ENCODE measurements around the gene STX19.

STX19 gene

GRCh38 chr3:94036909-94037507 is 8.6 kb upstream of the STX19 start:
- TF ChIP-seq CTCF (IDR thresholded peaks at IDR 0.05): peak; percentile 44
- H3K79me2 ChIP-seq: no peaks in the 10 kb centered on the region
- H3K4me1 ChIP-seq: no peaks in the 10 kb centered on the region
- H3K27me3 ChIP-seq (ENCODE audit: control insufficient read depth, insufficient read depth, low read length): no peaks in the 10 kb centered on the region
- H3K27ac ChIP-seq: no peak overlapping the region
- H3K9ac ChIP-seq: no peak overlapping the region
- no peak overlapping the region for H3K4me3 ChIP-seq (ENCODE audit: low read depth, low read length)
- H3K4me2 ChIP-seq (ENCODE audit: low read length): no peak overlapping the region
- H3K36me3 ChIP-seq (ENCODE audit: control insufficient read depth, insufficient read depth, low read length): no peaks in the 10 kb centered on the region
- no peak overlapping the region for H2AFZ ChIP-seq
- H3K9me3 ChIP-seq (ENCODE audit: control insufficient read depth, low read length): no peaks in the 10 kb centered on the region

GRCh38 chr3:94026623-94027022 is 1.8 kb downstream of the STX19 start:
- no peak overlapping the region for H3K27ac ChIP-seq
- H3K4me1 ChIP-seq: no peaks in the 10 kb centered on the region
- no peak overlapping the region for H2AFZ ChIP-seq
- no peak overlapping the region for H3K4me2 ChIP-seq (ENCODE audit: low read length)
- H3K9ac ChIP-seq: no peak overlapping the region
- no peak for TF ChIP-seq CTCF (IDR thresholded peaks at IDR 0.05)
- no peaks in the 10 kb centered on the region for H3K9me3 ChIP-seq (ENCODE audit: control insufficient read depth, low read length)
- H3K4me3 ChIP-seq (ENCODE audit: low read depth, low read length): no peak overlapping the region
- no peaks in the 10 kb centered on the region for H3K36me3 ChIP-seq (ENCODE audit: control insufficient read depth, insufficient read depth, low read length)
- no peaks in the 10 kb centered on the region for H3K79me2 ChIP-seq
- H3K27me3 ChIP-seq (ENCODE audit: control insufficient read depth, insufficient read depth, low read length): no peaks in the 10 kb centered on the region

- Histone ChIP-seq H3K9ac (no peak overlapping the region), H3K36me3 (ENCODE audit: control insufficient read depth, insufficient read depth, low read length) (no peaks in the 10 kb centered on the region), H3K27me3 (ENCODE audit: control insufficient read depth, insufficient read depth, low read length) (no peaks in the 10 kb centered on the region), H3K9me3 (ENCODE audit: control insufficient read depth, low read length) (no peaks in the 10 kb centered on the region), H2AFZ (no peak overlapping the region), H3K4me3 (ENCODE audit: low read depth, low read length) (no peak overlapping the region), H3K4me1 (no peaks in the 10 kb centered on the region), H3K4me2 (ENCODE audit: low read length) (no peak overlapping the region), H3K27ac (no peak overlapping the region), H3K79me2 (no peaks in the 10 kb centered on the region)
- no peak for TF ChIP-seq CTCF (IDR thresholded peaks at IDR 0.05)
These were observed 4.0 kb downstream of the STX19 start for GRCh38 chr3:94024385-94024784.

- TF ChIP-seq CTCF (IDR thresholded peaks at IDR 0.05): no peak
- H3K27ac ChIP-seq: no peak overlapping the region
- H3K27me3 ChIP-seq (ENCODE audit: control insufficient read depth, insufficient read depth, low read length): no peaks in the 10 kb centered on the region
- no peak overlapping the region for H3K4me3 ChIP-seq (ENCODE audit: low read depth, low read length)
- H3K9ac ChIP-seq: no peak overlapping the region
- no peak overlapping the region for H2AFZ ChIP-seq
- no peaks in the 10 kb centered on the region for H3K9me3 ChIP-seq (ENCODE audit: control insufficient read depth, low read length)
- H3K4me2 ChIP-seq (ENCODE audit: low read length): no peak overlapping the region
- no peaks in the 10 kb centered on the region for H3K36me3 ChIP-seq (ENCODE audit: control insufficient read depth, insufficient read depth, low read length)
- no peaks in the 10 kb centered on the region for H3K4me1 ChIP-seq
- no peaks in the 10 kb centered on the region for H3K79me2 ChIP-seq
These were observed 8.1 kb downstream of the STX19 start for GRCh38 chr3:94020293-94020692.

GRCh38 chr3:94019659-94020058 is 8.7 kb downstream of the STX19 start:
- H3K4me1 ChIP-seq: no peaks in the 10 kb centered on the region
- H3K27ac ChIP-seq: no peak overlapping the region
- H3K9me3 ChIP-seq (ENCODE audit: control insufficient read depth, low read length): no peaks in the 10 kb centered on the region
- no peak for TF ChIP-seq CTCF (IDR thresholded peaks at IDR 0.05)
- H2AFZ ChIP-seq: no peak overlapping the region
- no peak overlapping the region for H3K9ac ChIP-seq
- no peaks in the 10 kb centered on the region for H3K36me3 ChIP-seq (ENCODE audit: control insufficient read depth, insufficient read depth, low read length)
- H3K79me2 ChIP-seq: no peaks in the 10 kb centered on the region
- no peaks in the 10 kb centered on the region for H3K27me3 ChIP-seq (ENCODE audit: control insufficient read depth, insufficient read depth, low read length)
- H3K4me2 ChIP-seq (ENCODE audit: low read length): no peak overlapping the region
- H3K4me3 ChIP-seq (ENCODE audit: low read depth, low read length): no peak overlapping the region
